DMS79 (cell line): ENCODE measurements around the gene PTCD2.

Source experiments
- DNase-seq: peaks from one replicate; lab custom pipeline; 2025; lab: John Stamatoyannopoulos, UW

Gene PTCD2

GRCh38 chr5:72347801-72348308 is 27.7 kb downstream of the PTCD2 start:
- no peak for DNase-seq

- DNase-seq: no peak
These were observed 31.2 kb downstream of the PTCD2 start for GRCh38 chr5:72351376-72351775.

- DNase-seq: no peak
These were observed 32.4 kb downstream of the PTCD2 start for GRCh38 chr5:72352616-72353015.

- no peak for DNase-seq
These were observed 32.9 kb downstream of the PTCD2 start for GRCh38 chr5:72353046-72353445.

- DNase-seq: no peak
These were observed 35.6 kb downstream of the PTCD2 start for GRCh38 chr5:72355706-72356299.

- no peak for DNase-seq
These were observed 36.2 kb downstream of the PTCD2 start for GRCh38 chr5:72356361-72356760.

GRCh38 chr5:72358925-72359324 is 38.8 kb downstream of the PTCD2 start:
- no peak for DNase-seq

- no peak for DNase-seq
These were observed 39.7 kb downstream of the PTCD2 start for GRCh38 chr5:72359886-72360285.

- no peak for DNase-seq
These were observed 43.1 kb downstream of the PTCD2 start for GRCh38 chr5:72363166-72363802.

- DNase-seq: no peak
These were observed 44.0 kb downstream of the PTCD2 start for GRCh38 chr5:72364171-72364570.

GRCh38 chr5:72364951-72365350 is 44.8 kb downstream of the PTCD2 start:
- no peak for DNase-seq

GRCh38 chr5:72366324-72366976 is 46.3 kb downstream of the PTCD2 start:
- DNase-seq: no peak

GRCh38 chr5:72368271-72368670 is 48.1 kb downstream of the PTCD2 start:
- no peak for DNase-seq

- no peak for DNase-seq
These were observed 49.1 kb downstream of the PTCD2 start for GRCh38 chr5:72369301-72369700.

- no peak for DNase-seq
These were observed 49.5 kb downstream of the PTCD2 start for GRCh38 chr5:72369711-72370110.

GRCh38 chr5:72372331-72372730 is 52.2 kb downstream of the PTCD2 start:
- DNase-seq: no peak

- DNase-seq: no peak
These were observed 52.8 kb downstream of the PTCD2 start for GRCh38 chr5:72372923-72373322.

GRCh38 chr5:72374844-72375243 is 54.7 kb downstream of the PTCD2 start:
- no peak for DNase-seq

GRCh38 chr5:72376381-72376780 is 56.2 kb downstream of the PTCD2 start:
- DNase-seq: no peak

GRCh38 chr5:72377910-72378638 is 57.9 kb downstream of the PTCD2 start:
- no peak for DNase-seq

- DNase-seq: peak; percentile 39
These were observed 58.6 kb downstream of the PTCD2 start for GRCh38 chr5:72378639-72379289.

GRCh38 chr5:72379936-72380335 is 59.8 kb downstream of the PTCD2 start:
- no peak for DNase-seq
